ENCODE measurements around the gene AKR1B15.
"Not testable (repeated sequence)": the region's sequence is repeated elsewhere in the genome, so short reads cannot be mapped to it uniquely, and the experiment has no call there.

AKR1B15 gene

GRCh38 chr7:134567368-134567767 is 18.5 kb downstream of the AKR1B15 start:
- no peak for DNase-seq

- DNase-seq = not testable (repeated sequence)
Observed at GRCh38 chr7:134569962-134570361, 21.1 kb downstream of the AKR1B15 start.

DNA sequence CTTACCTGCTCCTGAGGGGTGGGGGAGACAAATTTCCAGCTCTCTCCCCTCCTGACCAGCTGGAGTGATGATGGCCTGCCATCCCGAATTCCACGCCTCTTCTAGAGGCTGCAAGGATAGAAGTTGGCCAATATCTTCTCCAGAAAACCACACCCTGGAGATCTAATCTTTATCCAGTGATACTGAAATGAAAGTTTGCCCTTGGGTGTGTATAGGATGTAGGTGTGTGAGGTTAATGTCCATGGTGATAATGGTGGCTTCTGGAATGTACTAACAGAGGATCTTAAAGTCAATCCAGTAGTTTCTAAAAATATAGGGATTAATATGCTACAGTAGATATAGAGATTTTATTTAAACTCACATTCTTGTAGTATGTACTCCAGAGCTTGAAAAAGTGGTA is 22.2 kb downstream of the AKR1B15 start:
- DNase-seq = no peak

GRCh38 chr7:134571746-134572461 is 23.0 kb downstream of the AKR1B15 start:
- DNase-seq = no peak

DNA sequence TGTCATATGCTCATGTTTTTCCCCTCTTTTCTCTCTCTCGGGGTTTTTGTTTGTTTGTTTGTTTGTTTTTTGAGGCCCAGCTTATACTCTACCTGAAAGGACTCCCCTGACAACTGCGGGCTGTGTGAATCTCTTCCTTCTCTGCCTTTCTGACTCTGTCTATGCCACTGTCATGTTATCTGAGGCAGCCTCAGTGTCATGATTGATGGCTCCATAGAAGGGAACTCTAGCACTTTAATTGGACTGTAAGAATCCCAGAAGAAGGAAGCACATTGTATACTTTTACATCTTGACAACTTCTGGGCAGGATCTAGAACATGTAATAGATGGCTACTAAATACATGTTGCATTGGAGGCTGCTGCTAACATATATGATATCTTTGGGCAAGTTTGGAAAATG is 25.4 kb downstream of the AKR1B15 start:
- DNase-seq = no peak

GRCh38 chr7:134584290-134584689 is 35.4 kb downstream of the AKR1B15 start:
- DNase-seq = no peak

DNA sequence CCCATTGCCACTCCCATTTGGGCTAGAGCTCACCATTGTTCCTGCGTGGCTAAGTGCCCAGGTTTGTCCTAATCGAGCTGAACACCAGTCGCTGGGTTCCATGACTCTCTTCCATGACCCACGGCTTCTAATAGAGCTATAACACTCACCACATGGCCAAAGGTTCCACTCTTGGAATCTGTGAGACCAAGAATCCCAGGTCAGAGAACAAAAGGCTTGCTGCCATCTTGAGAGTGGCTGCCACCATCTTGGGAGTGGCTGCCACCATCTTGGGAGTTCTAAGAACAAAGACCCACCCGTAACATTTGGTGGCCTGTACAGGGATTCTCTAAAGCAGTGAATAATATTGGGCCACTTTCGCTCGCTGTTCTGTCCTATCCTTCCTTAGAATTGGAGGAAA is 37.0 kb downstream of the AKR1B15 start:
- DNase-seq = no peak

DNA sequence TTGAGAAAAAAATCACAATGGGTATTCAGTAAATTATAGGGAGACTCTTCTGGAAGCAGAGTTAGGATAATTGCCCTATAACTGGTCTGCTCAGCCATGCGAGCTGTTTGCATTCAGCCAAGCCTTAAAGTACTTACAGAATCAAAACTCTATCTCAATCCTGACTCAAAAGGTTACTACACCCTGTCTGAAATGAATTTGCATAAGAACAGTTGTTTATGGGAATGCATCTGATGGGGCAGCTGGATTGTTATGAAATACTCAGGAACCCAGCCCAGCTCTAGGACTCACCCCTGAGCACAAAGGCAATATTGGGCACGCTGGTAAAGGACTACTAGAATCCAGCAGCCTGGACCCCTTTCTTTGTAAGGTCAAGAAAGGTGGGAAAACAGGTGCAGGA is 38.8 kb downstream of the AKR1B15 start:
- DNase-seq = no peak

GRCh38 chr7:134589491-134589941 is 40.6 kb downstream of the AKR1B15 start:
- DNase-seq = no peak

DNA sequence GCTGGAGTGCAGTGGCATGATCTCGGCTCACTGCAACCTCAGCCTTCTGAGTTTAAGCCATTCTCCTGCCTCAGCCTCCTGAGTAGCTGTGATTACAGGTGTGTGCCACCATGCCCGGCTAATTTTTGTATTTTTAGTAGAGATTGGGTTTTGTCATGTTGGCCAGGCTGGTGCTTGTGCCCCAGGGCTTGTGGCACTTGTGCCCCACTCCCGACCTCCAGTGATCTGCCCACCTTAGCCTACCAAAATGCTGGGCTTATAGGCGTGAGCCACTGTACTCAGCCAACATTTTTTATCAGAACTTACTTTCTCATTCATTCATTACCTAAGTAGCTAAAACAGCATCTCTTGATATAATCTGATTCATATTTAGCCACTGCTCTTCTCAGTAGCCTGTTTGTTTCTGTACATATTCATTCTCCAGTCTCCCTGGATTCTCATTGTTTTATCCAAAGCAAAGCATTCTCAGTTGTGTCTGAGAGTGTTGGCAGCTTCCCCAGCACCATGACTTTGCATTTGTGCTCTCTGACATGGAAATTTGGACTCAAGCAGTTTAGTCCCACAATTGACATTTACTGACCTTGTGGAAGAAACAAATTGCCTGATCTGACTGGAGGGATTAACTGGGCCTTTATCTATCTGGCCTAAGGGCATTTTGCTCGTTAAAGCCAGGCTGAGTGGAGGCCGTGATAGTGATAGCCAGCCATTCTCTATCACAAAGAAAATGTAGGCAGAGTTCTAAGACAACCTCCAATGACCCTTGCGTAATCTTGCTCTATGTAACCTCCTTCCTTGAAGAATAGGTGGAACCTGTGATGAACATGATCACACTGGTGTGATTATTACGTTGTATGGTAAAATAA is 44.9 kb downstream of the AKR1B15 start:
- no peak for DNase-seq

DNA sequence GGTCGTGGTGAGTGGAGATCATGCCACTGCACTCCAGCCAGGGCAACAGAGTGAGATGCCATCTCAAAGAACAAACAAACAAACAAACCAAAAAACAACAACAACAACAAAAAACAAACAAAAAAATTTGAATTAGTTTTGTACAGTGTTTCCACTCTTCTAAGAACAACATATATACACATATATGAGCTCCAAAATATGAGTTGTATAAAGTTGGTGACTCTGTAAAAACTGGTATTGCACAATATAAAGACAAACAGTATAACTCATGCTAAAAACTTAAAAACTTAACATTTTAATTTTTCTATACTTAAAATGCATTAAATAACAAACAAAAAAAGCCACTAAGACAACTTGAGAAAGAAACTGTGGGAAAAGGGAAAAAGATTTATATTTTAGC is 46.0 kb downstream of the AKR1B15 start:
- no peak for DNase-seq

- peak; percentile 28 for DNase-seq
Observed at GRCh38 chr7:134599371-134599770, 50.5 kb downstream of the AKR1B15 start.

GRCh38 chr7:134601459-134601858 is 52.5 kb downstream of the AKR1B15 start:
- DNase-seq = no peak

- DNase-seq = peak; percentile 26
Observed at GRCh38 chr7:134602881-134603451, 54.1 kb downstream of the AKR1B15 start.

DNA sequence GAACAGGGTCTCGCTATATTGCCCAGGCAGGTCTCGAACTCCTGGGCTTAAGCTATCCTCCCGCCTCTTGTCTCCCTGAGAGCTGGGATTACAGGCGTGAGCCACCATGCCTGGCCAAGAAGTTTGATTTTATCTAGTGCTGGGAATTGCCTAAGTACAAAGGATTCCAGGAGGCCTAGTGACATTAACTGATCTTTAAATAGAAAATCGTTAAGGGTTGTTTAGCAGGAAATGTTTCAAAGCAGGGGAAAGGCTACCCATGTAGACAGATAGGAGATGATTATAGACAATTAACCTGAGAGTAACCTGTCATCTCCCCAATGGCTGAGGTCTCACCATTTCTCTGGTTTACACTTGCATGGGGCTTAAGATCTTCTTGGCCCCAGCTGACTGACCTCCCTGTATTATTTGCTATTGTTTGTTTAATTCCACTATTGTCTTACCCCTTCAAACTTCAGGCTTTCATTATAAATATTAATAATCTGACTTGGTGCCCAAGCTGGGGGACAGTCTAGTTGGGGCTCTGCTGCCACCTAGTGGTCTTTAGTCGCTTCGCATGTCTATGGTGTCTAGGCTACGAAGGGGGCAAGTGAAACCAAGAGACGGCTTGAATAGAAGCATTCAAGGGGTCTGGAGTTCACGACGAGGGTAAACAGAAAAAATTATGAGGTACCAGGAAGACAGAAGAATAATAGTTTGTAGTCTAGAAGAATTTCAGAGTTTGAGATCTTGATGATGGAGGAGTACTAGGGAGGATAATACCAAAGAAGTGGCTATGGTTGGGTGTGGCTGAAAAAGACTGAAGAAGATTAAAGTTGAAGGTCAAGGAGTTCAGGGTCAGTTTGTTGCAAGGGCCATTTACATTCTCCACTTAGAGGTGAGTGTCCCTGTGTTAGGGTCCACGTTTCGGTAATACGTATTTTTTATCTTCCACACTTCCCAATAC is 57.3 kb downstream of the AKR1B15 start:
- no peak for DNase-seq

DNA sequence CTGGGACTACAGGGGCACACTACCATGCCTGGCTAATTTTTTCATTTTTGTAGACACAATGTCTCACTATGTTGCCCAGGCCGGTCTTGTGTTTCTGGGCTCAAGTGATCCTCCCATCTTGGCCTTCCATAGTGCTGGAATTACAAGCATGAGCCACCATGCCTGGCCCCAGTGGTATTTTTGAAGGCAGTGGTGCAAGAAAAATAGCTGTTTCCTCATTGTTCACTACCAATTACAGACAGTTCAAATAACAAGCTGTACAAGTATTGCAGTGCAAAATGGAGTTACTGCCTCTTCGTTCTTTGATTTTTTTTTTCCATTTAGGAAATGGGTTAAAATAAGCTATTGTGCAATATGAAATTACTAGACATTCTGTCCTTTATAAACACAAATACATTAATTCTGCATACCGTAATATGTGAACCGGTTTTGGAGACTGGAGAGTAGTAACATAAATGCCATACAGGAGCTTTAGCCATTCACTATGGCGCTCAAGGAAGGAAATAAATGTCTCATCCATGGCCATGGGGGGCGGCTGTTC is 62.8 kb downstream of the AKR1B15 start:
- no peak for DNase-seq

- DNase-seq = no peak
Observed at GRCh38 chr7:134612197-134612596, 63.3 kb downstream of the AKR1B15 start.

DNA sequence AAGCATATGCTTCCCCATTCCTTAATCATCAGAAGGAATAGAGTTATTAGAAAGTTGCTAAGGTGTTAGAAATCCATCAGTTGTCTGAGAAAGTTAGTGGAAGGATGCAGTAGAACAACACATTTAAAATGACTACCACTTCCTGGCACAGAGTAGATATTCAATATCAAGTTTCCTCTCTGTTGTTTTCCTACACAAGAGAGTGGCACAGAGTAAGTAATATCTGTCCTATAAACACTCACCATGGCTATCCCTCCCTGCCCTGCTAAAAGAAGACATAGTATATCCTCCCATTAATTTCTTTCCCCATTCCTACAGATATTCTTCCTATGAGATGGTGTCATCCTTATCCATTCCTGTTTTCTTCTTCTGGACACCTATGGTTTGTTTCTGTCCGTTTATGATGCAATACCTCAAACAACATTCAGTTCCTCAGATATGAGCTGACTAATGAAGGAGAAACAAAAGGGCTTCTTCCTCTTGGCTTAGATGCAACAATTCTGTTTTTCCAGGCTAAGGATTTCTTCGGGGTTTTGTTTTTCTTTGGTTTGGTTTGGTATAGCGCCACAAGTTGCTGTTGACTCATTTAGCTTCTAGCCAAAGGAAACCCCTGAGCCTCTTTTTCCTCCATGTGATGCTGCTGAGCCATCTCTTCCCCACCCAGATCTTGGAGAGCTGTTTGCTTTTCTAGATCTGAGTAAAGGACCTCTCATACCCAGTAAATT is 64.9 kb downstream of the AKR1B15 start:
- no peak for DNase-seq

GRCh38 chr7:134616611-134617010 is 67.7 kb downstream of the AKR1B15 start:
- DNase-seq = no peak

- no peak for DNase-seq
Observed at GRCh38 chr7:134618756-134619530, 70.0 kb downstream of the AKR1B15 start.
